SK-N-SH (cell line): Measurements from ENCODE around the gene VIPR2. TPM values are rescaled to one million over a fixed set of nuclear protein-coding genes. Genes with fewer than 3 reads are reported as not detected.

Experiments
- CTCF ChIA-PET: fragments of 300-600, 350-600 bp; formaldehyde crosslinking; extraction: SDS; loops from one replicate; lab custom pipeline; 2021; lab: Yijun Ruan, JAX
- POLR2A ChIA-PET: fragments of 350-600 bp; sonication (Branson Sonifier 250); formaldehyde crosslinking; extraction: SDS; loops from one replicate; lab custom pipeline; 2020; ENCODE audit warnings: antibody characterized with exemption, inconsistent platforms; lab: Yijun Ruan, JAX
- DNase-seq: peaks from one replicate; pipeline ENCODE4 v3.0.0; 2012
- H2AFZ ChIP-seq: fragments of 200-600 bp; sonication (generic); 2 replicates; pipeline ENCODE4 v1.8.1; 2016; ENCODE audit warnings: antibody characterized with exemption, mild to moderate bottlenecking, low read depth
- H3F3A ChIP-seq: fragments of 200-600 bp; sonication (generic); replicated peaks from 2 replicates; pipeline ENCODE3; 2016; ENCODE audit warnings: antibody characterized with exemption, mild to moderate bottlenecking; ENCODE audit not compliant: insufficient read depth
- H3K27ac ChIP-seq, 2 experiments: fragments of 200-500 bp in 1 of 2; fragments of 200-600 bp in 1 of 2; sonication (Bioruptor generic) in 1 of 2; sonication (generic), shearing (Covaris generic) in 1 of 2; 2 replicates each; pipeline versions ENCODE4 v1.5.1 to v1.6.1; 2014 to 2016; ENCODE audit warnings: low read depth in 2 of 2, inconsistent platforms in 1 of 2, low read length in 1 of 2, mild to moderate bottlenecking in 1 of 2, mixed read lengths in 1 of 2
- H3K27me3 ChIP-seq: fragments of 200-600 bp; sonication (generic), shearing (Covaris generic); 2 replicates; pipeline ENCODE4 v1.6.1; 2016; ENCODE audit warnings: mixed run types; ENCODE audit not compliant: insufficient read depth
- H3K36me3 ChIP-seq, 2 experiments: fragments of 200-500 bp in 1 of 2; fragments of 200-600 bp in 1 of 2; sonication (Bioruptor generic) in 1 of 2; sonication (generic) in 1 of 2; replicated peaks in 1 of 2; 2 replicates each; pipeline versions ENCODE3 to v1.5.1; 2014 to 2016; ENCODE audit warnings: low read length in 1 of 2, mild to moderate bottlenecking in 1 of 2; ENCODE audit not compliant: insufficient read depth in 2 of 2, control insufficient read depth in 1 of 2
- H3K4me1 ChIP-seq, 2 experiments: fragments of 200-500 bp in 1 of 2; fragments of 200-600 bp in 1 of 2; sonication (Bioruptor generic) in 1 of 2; sonication (generic), shearing (Covaris generic) in 1 of 2; 2 replicates each; pipeline versions ENCODE4 v1.5.1 to v1.6.1; 2014 to 2016; ENCODE audit warnings: low read depth in 1 of 2, low read length in 1 of 2, mixed run types in 1 of 2; ENCODE audit not compliant: insufficient read depth in 2 of 2, control insufficient read depth in 1 of 2
- H3K4me2 ChIP-seq: fragments of 200-600 bp; sonication (generic), shearing (Covaris generic); 2 replicates; pipeline ENCODE4 v1.6.1; 2017; ENCODE audit warnings: mixed run types
- H3K4me3 ChIP-seq, 2 experiments: fragments of 200-500 bp in 1 of 2; fragments of 200-600 bp in 1 of 2; sonication (Bioruptor generic) in 1 of 2; sonication (generic), shearing (Covaris generic) in 1 of 2; 2 replicates each; pipeline versions ENCODE4 v1.5.1 to v1.8.1; 2014 to 2016; ENCODE audit warnings: low read depth in 2 of 2, inconsistent platforms in 1 of 2, low read length in 1 of 2, mild to moderate bottlenecking in 1 of 2, mixed read lengths in 1 of 2, moderate library complexity in 1 of 2
- H3K79me2 ChIP-seq: fragments of 200-600 bp; sonication (generic); 2 replicates; pipeline ENCODE4 v1.8.1; 2017; ENCODE audit warnings: mild to moderate bottlenecking; ENCODE audit not compliant: insufficient read depth
- H3K9ac ChIP-seq: fragments of 200-600 bp; sonication (generic); 2 replicates; pipeline ENCODE4 v1.6.1; 2017; ENCODE audit warnings: mixed run types
- H3K9me2 ChIP-seq: fragments of 200-600 bp; sonication (generic); 2 replicates; pipeline ENCODE4 v1.6.1; 2017; ENCODE audit warnings: mixed run types
- H3K9me3 ChIP-seq: fragments of 200-600 bp; sonication (generic); 2 replicates; pipeline ENCODE4 v1.6.1; 2017; ENCODE audit warnings: mixed run types, mild to moderate bottlenecking, moderate library complexity
- H4K20me1 ChIP-seq: fragments of 200-600 bp; sonication (generic); 2 replicates; pipeline ENCODE4 v1.6.1; 2017; ENCODE audit warnings: mild to moderate bottlenecking, mixed run types; ENCODE audit not compliant: insufficient read depth
- CHD2 ChIP-seq: fragments of 150-350 bp; IDR thresholded peaks from 2 replicates; pipeline ENCODE4 v1.6.1; 2018; ENCODE audit warnings: low read length; ENCODE audit not compliant: partially characterized antibody
- ELF1 ChIP-seq: IDR thresholded peaks from 2 replicates; pipeline ENCODE4 v1.4.0; 2012
- EP300 ChIP-seq, 2 experiments: IDR thresholded peaks; 2 replicates each; pipeline versions ENCODE4 v1.4.0 to v1.6.1; 2012; ENCODE audit warnings: borderline replicate concordance in 1 of 2, low read depth in 1 of 2, low read length in 1 of 2
- EZH2phosphoT487 ChIP-seq: fragments of 200-600 bp; sonication (generic); IDR thresholded peaks from 2 replicates; pipeline ENCODE4 v1.6.1; 2017; ENCODE audit warnings: low read depth, mixed run types, mild to moderate bottlenecking, antibody characterized with exemption, moderate library complexity, borderline replicate concordance
- FOSL2 ChIP-seq: IDR thresholded peaks from 2 replicates; pipeline ENCODE4 v1.4.0; 2012; ENCODE audit warnings: low read depth, mild to moderate bottlenecking, moderate library complexity, borderline replicate concordance
- FOXJ3 ChIP-seq: sonication (generic); formaldehyde crosslinking; IDR thresholded peaks from 2 replicates; pipeline ENCODE4 v1.5.1; 2020; ENCODE audit warnings: mild to moderate bottlenecking, missing genetic modification reagents
- FOXM1 ChIP-seq: IDR thresholded peaks from 2 replicates; pipeline ENCODE4 v1.4.0; 2012; ENCODE audit warnings: low read depth, mild to moderate bottlenecking
- GATA2 ChIP-seq: sonication (generic); formaldehyde crosslinking; IDR thresholded peaks from 2 replicates; pipeline ENCODE4 v1.5.0; 2020; ENCODE audit warnings: mild to moderate bottlenecking, missing genetic modification reagents
- MEF2A ChIP-seq: IDR thresholded peaks from 2 replicates; pipeline ENCODE4 v1.4.0; 2012; ENCODE audit warnings: low read depth, borderline replicate concordance
- NFIC ChIP-seq: IDR thresholded peaks from 2 replicates; pipeline ENCODE4 v1.4.0; 2012; ENCODE audit warnings: borderline replicate concordance
- NRF1 ChIP-seq: IDR thresholded peaks from 2 replicates; pipeline ENCODE4 v1.6.1; 2012; ENCODE audit warnings: low read depth, mild to moderate bottlenecking, low read length
- RAD21 ChIP-seq: IDR thresholded peaks from 2 replicates; pipeline ENCODE4 v1.6.1; 2012; ENCODE audit warnings: mild to moderate bottlenecking, low read length
- RCOR1 ChIP-seq: fragments of 150-350 bp; IDR thresholded peaks from 2 replicates; pipeline ENCODE4 v1.6.1; 2017; ENCODE audit warnings: antibody characterized with exemption, low read length
- RFX5 ChIP-seq: IDR thresholded peaks from 2 replicates; pipeline ENCODE4 v1.6.1; 2012; ENCODE audit warnings: mild to moderate bottlenecking, improper control_type of control experiment, low read length
- TAF1 ChIP-seq: IDR thresholded peaks from 2 replicates; pipeline ENCODE4 v1.6.1; 2012; ENCODE audit warnings: low read depth, mild to moderate bottlenecking, low read length, moderate library complexity, borderline replicate concordance
- TCF12 ChIP-seq: IDR thresholded peaks from 2 replicates; pipeline ENCODE4 v1.4.0; 2012
- TEAD4 ChIP-seq: IDR thresholded peaks from 2 replicates; pipeline ENCODE4 v1.4.0; 2012; ENCODE audit warnings: mild to moderate bottlenecking, borderline replicate concordance; ENCODE audit not compliant: insufficient read depth
- YY1 ChIP-seq: IDR thresholded peaks from 2 replicates; pipeline ENCODE4 v1.4.0; 2012; ENCODE audit warnings: low read depth, mild to moderate bottlenecking
- WGBS: methylation state at CpG from one replicate; pipeline ENCODE4 v1.1.6; 2017; ENCODE audit warnings: low lambda C conversion rate; 5-methylcytosine and 5-hydroxymethylcytosine counted together
- polyA plus RNA-seq, 3 experiments: library from polyadenylated mRNA; depleted of rRNA; stranded (reverse); fragments of >200 nt; gene quantifications; 2 replicates each; pipeline ENCODE4 v1.2.3, GENCODE V29; 2012
- TF ChIP-seq, protein P1 (sequence below): IDR thresholded peaks from 2 replicates; pipeline ENCODE4 v1.4.0; 2012; ENCODE audit warnings: low read depth
- TF ChIP-seq, protein P2 (sequence below): IDR thresholded peaks from 2 replicates; pipeline ENCODE4; 2012
- TF ChIP-seq, protein P3 (sequence below): IDR thresholded peaks from 2 replicates; pipeline ENCODE4 v1.4.0; 2012; ENCODE audit warnings: low read depth, borderline replicate concordance

Gene VIPR2
- polyA plus RNA-seq, 1 of the 3 experiments (the other 2 are of a cell fraction) = not detected

DNA sequence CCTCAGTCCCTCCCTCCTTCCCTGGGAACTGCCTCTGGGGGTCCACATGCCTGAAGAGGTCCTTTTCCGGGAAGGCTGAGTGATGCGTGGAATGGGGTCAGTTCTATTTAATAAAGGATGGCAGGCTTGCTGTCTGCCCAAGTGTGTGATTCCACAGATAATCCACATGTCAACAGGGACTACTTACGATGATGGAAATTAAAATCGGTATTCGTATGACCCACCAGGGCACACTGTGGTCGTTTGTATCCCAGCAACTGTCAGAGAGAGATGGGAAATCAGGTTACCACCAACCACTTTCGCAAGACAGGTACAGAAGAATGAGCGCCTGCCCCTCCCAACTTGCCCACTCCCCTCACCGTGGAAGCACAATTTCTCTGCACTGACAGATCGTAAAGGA, 110.3 kb downstream of the VIPR2 start:
- Histone ChIP-seq H2AFZ (no peak overlapping the region), H4K20me1 (no peaks in the 10 kb centered on the region), H3K9me2 (no peaks in the 10 kb centered on the region), H3K9me3 (no peaks in the 10 kb centered on the region), H3K9ac (no peak overlapping the region), H3F3A (no peaks in the 10 kb centered on the region), H3K4me3 (no peak overlapping the region), H3K36me3 (no peaks in the 10 kb centered on the region), H3K79me2 (no peaks in the 10 kb centered on the region), H3K4me1 (peaks cover 0 to 11% of the 10 kb centered on the region in 2 experiments; a peak in 1 of 4 replicates), H3K27me3 (no peaks in the 10 kb centered on the region), H3K27ac (no peak overlapping the region), H3K4me2 (no peak overlapping the region)
- CTCF ChIA-PET = interaction anchor here (0.9 kb wide), 1 partner anchor 12 kb away, joined by 3 read pairs; no protein-coding TSS in a partner anchor
- TF ChIP-seq ELF1 (no peak), TEAD4 (no peak), TAF1 (no peak), MEF2A (no peak), EP300 (IDR thresholded peaks at IDR 0.05; ENCODE audit: borderline replicate concordance in 1 of 2, low read depth in 1 of 2, low read length in 1 of 2) (no peak), NRF1 (no peak), RCOR1 (no peak), NFIC (no peak), GATA2 (CRISPR knock-in tag) (no peak), FOXJ3 (CRISPR knock-in tag) (no peak), TCF12 (no peak), CHD2 (no peak)
- TF ChIP-seq, protein P1, sequence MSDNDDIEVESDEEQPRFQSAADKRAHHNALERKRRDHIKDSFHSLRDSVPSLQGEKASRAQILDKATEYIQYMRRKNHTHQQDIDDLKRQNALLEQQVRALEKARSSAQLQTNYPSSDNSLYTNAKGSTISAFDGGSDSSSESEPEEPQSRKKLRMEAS = no peak
- TF ChIP-seq, protein P2, sequence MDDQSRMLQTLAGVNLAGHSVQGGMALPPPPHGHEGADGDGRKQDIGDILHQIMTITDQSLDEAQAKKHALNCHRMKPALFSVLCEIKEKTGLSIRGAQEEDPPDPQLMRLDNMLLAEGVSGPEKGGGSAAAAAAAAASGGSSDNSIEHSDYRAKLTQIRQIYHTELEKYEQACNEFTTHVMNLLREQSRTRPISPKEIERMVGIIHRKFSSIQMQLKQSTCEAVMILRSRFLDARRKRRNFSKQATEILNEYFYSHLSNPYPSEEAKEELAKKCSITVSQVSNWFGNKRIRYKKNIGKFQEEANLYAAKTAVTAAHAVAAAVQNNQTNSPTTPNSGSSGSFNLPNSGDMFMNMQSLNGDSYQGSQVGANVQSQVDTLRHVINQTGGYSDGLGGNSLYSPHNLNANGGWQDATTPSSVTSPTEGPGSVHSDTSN = no peak
- no peak for DNase-seq
- WGBS = 60% methylated on average over 10 of the region's 10 CpGs
- POLR2A ChIA-PET = no interaction called here

DNA sequence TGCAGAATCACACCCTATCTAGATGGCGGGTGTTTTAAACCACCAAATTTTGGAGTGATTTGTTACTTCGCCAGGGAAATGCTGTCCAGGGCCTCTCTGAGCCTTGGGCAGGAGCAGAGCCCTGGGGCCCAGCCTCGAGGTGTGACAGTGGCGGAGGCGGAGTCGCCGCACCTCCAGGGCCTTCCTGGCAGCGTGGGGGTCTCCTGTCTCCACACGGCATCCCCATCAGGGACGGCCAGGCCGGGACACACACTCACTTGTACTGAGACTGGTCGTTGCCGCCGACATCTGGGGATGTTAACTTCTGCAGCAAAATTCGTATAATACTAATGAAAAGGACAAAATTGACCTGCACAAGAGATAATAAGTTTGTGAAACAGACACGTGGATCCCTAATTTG, 110.7 kb downstream of the VIPR2 start:
- H3K79me2 ChIP-seq = no peaks in the 10 kb centered on the region
- CTCF ChIA-PET = no interaction called here
- H3K36me3 ChIP-seq = no peaks in the 10 kb centered on the region
- H3K9ac ChIP-seq = no peak overlapping the region
- no peak overlapping the region for H3K4me2 ChIP-seq
- no peaks in the 10 kb centered on the region for H3F3A ChIP-seq
- no peaks in the 10 kb centered on the region for H3K9me3 ChIP-seq
- TF ChIP-seq FOSL2 = no peak
- no peak for TF ChIP-seq YY1
- no peak for TF ChIP-seq ELF1
- no peak for TF ChIP-seq EP300 (IDR thresholded peaks at IDR 0.05; ENCODE audit: borderline replicate concordance in 1 of 2, low read depth in 1 of 2, low read length in 1 of 2)
- no peak for TF ChIP-seq CHD2
- TF ChIP-seq RFX5 = no peak
- TF ChIP-seq FOXM1 = no peak
- TF ChIP-seq, protein P3, sequence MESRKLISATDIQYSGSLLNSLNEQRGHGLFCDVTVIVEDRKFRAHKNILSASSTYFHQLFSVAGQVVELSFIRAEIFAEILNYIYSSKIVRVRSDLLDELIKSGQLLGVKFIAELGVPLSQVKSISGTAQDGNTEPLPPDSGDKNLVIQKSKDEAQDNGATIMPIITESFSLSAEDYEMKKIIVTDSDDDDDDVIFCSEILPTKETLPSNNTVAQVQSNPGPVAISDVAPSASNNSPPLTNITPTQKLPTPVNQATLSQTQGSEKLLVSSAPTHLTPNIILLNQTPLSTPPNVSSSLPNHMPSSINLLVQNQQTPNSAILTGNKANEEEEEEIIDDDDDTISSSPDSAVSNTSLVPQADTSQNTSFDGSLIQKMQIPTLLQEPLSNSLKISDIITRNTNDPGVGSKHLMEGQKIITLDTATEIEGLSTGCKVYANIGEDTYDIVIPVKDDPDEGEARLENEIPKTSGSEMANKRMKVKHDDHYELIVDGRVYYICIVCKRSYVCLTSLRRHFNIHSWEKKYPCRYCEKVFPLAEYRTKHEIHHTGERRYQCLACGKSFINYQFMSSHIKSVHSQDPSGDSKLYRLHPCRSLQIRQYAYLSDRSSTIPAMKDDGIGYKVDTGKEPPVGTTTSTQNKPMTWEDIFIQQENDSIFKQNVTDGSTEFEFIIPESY = no peak
- TF ChIP-seq EZH2phosphoT487 = no peak
- no peak for TF ChIP-seq TEAD4
- no peak for TF ChIP-seq RAD21
- TF ChIP-seq FOXJ3 (CRISPR knock-in tag) = no peak
- no peak for DNase-seq
- H4K20me1 ChIP-seq = no peaks in the 10 kb centered on the region
- POLR2A ChIA-PET = no interaction called here
- no peaks in the 10 kb centered on the region for H3K27me3 ChIP-seq
- no peaks in the 10 kb centered on the region for H3K9me2 ChIP-seq
- H3K4me1 ChIP-seq = peaks cover 0 to 11% of the 10 kb centered on the region in 2 experiments; a peak in 1 of 4 replicates
- WGBS = 48% methylated on average over 16 of the region's 16 CpGs
- no peak overlapping the region for H3K4me3 ChIP-seq
- H2AFZ ChIP-seq = no peak overlapping the region
- no peak overlapping the region for H3K27ac ChIP-seq
